ENCODE measurements around the gene CA6.

Gene CA6

DNA sequence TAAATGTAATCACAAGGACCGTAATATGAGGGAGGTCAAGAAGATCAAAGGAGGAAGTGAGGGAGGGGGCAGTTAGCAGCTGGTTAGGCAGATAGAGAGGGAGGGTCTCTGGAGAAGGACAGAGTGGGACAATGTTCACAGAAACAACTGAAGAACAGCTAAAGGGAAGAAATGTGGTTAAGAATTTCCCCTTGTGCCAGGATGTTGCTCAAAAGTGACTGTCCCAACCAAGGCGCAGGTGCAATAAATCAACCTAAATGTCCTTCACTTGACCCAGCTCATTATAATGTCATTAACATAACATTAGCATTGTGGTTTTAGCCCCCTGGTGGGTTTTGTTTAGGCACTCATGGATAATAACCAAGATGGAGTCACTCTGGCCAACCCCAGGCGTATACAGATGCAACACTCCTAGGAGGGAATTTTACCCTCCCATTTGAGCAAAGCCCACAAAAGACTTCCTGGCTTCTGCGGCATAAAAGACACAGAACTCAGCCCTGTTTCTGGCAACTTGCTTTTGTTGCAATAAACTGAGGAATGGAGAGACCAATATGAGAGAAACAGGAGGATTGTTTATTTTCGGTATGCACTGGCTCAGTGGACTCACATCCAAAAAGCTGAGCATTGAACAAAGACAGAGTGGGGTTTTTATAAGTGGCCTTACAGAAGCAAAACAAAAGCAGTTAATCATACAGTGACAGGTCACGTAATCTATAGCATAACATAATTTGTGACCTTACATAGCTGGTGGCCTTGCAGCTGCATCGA, 7.3 kb upstream of the CA6 start:
- TF ChIP-seq FOXP2 (optimal IDR thresholded peaks at IDR 0.05; ENCODE audit: borderline replicate concordance, extremely low read depth, extremely low read length, insufficient read depth) = no peak
- no peak for TF ChIP-seq SIN3A (IDR thresholded peaks at IDR 0.05; ENCODE audit: borderline replicate concordance, insufficient read depth, low read length)
- TF ChIP-seq TAF1 (IDR thresholded peaks at IDR 0.05; ENCODE audit: borderline replicate concordance, insufficient read depth, low read length) = no peak
- TF ChIP-seq POLR2AphosphoS5 (IDR thresholded peaks at IDR 0.05; ENCODE audit: low read depth, low read length) = no peak
- TF ChIP-seq, protein P1, sequence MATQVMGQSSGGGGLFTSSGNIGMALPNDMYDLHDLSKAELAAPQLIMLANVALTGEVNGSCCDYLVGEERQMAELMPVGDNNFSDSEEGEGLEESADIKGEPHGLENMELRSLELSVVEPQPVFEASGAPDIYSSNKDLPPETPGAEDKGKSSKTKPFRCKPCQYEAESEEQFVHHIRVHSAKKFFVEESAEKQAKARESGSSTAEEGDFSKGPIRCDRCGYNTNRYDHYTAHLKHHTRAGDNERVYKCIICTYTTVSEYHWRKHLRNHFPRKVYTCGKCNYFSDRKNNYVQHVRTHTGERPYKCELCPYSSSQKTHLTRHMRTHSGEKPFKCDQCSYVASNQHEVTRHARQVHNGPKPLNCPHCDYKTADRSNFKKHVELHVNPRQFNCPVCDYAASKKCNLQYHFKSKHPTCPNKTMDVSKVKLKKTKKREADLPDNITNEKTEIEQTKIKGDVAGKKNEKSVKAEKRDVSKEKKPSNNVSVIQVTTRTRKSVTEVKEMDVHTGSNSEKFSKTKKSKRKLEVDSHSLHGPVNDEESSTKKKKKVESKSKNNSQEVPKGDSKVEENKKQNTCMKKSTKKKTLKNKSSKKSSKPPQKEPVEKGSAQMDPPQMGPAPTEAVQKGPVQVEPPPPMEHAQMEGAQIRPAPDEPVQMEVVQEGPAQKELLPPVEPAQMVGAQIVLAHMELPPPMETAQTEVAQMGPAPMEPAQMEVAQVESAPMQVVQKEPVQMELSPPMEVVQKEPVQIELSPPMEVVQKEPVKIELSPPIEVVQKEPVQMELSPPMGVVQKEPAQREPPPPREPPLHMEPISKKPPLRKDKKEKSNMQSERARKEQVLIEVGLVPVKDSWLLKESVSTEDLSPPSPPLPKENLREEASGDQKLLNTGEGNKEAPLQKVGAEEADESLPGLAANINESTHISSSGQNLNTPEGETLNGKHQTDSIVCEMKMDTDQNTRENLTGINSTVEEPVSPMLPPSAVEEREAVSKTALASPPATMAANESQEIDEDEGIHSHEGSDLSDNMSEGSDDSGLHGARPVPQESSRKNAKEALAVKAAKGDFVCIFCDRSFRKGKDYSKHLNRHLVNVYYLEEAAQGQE (IDR thresholded peaks at IDR 0.05; ENCODE audit: insufficient read depth in 1 of 2, low read depth in 2 of 2, low read length in 2 of 2) = no peak

DNA sequence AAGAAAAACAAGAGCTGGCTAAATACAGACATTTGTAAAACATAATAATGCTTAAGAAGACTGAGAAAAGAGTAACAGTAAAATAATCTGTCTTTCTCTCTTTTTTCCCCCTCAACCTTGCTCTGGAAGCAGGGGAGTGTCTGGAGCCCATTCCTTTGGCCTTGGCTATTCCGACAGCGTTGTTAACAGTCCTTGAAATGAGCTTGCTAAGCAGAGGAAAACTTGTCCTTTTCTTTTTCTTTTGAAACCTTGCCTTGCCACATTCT, 6.7 kb upstream of the CA6 start:
- TF ChIP-seq TAF1 (IDR thresholded peaks at IDR 0.05; ENCODE audit: borderline replicate concordance, insufficient read depth, low read length) (no peak), FOXP2 (optimal IDR thresholded peaks at IDR 0.05; ENCODE audit: borderline replicate concordance, extremely low read depth, extremely low read length, insufficient read depth) (no peak)

DNA sequence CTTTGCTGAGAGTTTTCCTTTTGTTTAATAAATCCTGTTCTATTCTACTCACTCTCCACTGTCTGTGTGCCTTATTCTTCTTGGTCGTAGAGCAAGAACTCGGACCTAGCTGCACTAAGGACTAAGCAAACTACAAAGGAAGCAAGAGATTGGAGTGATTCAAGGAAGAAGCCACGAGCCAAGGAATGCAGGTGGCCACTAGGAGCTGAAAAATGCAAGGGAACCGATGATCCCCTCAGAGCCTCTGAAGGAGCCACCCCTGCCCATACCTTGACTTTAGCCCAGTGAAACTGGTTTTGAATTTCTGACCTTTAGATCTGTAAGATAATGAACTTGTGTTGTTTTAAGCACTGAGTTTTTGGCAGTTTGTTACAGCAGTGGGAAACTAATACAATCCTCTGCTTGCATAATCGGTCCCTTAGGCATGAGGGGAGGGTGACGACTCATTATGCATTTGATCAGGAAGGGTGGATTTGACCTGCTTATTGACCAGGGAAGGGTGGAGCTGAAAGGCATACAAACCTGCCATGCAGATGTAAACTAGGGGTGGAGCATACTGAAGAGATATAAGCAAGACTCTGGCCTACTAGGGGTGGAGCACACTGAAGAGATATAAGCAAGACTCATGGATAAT, 6.2 kb upstream of the CA6 start:
- TF ChIP-seq SIN3A (IDR thresholded peaks at IDR 0.05; ENCODE audit: borderline replicate concordance, insufficient read depth, low read length) = no peak
- no peak for TF ChIP-seq FOXP2 (optimal IDR thresholded peaks at IDR 0.05; ENCODE audit: borderline replicate concordance, extremely low read depth, extremely low read length, insufficient read depth)
- TF ChIP-seq TAF1 (IDR thresholded peaks at IDR 0.05; ENCODE audit: borderline replicate concordance, insufficient read depth, low read length) = no peak
- TF ChIP-seq, protein P1 (IDR thresholded peaks at IDR 0.05; ENCODE audit: insufficient read depth in 1 of 2, low read depth in 2 of 2, low read length in 2 of 2) = no peak
- TF ChIP-seq POLR2AphosphoS5 (IDR thresholded peaks at IDR 0.05; ENCODE audit: low read depth, low read length) = no peak

DNA sequence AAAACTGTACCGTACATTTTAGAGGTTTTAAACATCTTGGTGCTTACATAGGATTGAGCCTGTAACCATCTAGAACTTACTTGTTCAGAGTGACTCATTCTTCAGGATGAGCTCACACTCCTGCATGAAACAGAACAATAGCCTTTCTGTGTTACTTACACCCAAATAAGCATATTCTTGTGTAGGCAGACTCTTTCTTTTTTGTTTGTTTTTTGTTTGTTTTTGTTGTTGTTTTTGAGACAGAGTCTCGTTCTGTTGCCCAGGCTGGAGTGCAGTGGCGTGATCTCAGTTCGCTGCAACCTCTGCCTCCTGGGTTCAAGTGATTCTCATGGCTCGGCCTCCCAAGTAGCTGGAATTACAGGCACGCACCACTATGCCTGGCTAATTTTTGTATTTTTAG, 3.8 kb upstream of the CA6 start:
- TF ChIP-seq POLR2AphosphoS5 (IDR thresholded peaks at IDR 0.05; ENCODE audit: low read depth, low read length) (no peak), TAF1 (IDR thresholded peaks at IDR 0.05; ENCODE audit: borderline replicate concordance, insufficient read depth, low read length) (no peak)
- TF ChIP-seq, protein P1 (IDR thresholded peaks at IDR 0.05; ENCODE audit: insufficient read depth in 1 of 2, low read depth in 2 of 2, low read length in 2 of 2) = no peak

DNA sequence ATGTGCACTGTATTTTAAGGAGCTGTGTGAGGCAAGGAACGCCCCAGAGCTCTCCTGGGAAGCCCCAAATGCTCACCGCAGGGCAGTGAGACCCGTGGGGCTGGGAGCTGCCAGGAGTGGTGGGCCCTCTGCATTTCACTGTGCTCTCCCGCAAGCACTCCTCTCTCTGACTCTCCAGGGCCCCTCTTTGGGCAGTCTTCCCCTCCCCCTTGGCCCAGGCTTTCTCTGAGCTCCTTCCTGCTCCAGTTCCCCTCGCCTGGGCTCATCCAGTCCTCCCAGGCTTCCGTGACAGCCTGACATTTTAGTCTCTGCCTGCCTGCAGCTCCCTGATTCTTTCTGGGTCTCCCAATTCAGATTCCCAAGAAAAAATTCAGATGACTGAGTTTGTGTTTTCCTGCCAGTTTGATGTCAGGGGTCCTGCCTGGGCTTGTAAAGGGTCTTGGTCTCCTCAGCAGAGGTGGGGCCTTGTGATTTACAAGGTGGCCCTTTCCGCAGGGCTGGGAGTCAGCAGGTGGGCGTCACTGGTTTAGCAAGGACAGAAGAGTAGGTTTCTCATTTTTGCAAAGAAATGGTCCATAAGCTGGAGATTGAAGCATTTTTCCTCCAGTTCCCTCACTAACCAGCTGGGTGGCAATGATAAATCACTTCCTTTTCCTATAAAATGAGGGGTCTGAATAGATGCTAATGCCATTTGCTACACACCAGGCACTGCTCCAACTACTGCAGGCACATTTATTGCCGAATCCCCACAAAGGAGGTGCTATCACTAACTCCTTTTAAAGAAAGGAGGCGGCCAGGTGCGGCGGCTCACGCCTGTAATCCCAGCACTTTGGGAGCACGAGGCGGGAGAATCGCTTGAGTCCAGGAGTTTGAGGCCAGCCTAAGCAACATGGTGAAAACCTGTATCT, 1.9 kb upstream of the CA6 start:
- TF ChIP-seq POLR2AphosphoS5 (IDR thresholded peaks at IDR 0.05; ENCODE audit: low read depth, low read length) (no peak), TAF1 (IDR thresholded peaks at IDR 0.05; ENCODE audit: borderline replicate concordance, insufficient read depth, low read length) (no peak), FOXP2 (optimal IDR thresholded peaks at IDR 0.05; ENCODE audit: borderline replicate concordance, extremely low read depth, extremely low read length, insufficient read depth) (no peak), SIN3A (IDR thresholded peaks at IDR 0.05; ENCODE audit: borderline replicate concordance, insufficient read depth, low read length) (no peak)
- TF ChIP-seq, protein P1 (IDR thresholded peaks at IDR 0.05; ENCODE audit: insufficient read depth in 1 of 2, low read depth in 2 of 2, low read length in 2 of 2) = no peak

Measured in PFSK-1 (cell line).